Stimulated activated naive CD4-positive, alpha-beta T cell treated with Interleukin-2 at 50 U/mL for 16 hours (primary cell): Measurements from ENCODE around the gene MTUS2.
"Not testable (repeated sequence)": the region's sequence is repeated elsewhere in the genome, so short reads cannot be mapped to it uniquely, and the experiment has no call there.

Experiments used
- DNase-seq: peaks from one replicate; lab custom pipeline; 2025; lab: John Stamatoyannopoulos, UW

Gene MTUS2

DNA sequence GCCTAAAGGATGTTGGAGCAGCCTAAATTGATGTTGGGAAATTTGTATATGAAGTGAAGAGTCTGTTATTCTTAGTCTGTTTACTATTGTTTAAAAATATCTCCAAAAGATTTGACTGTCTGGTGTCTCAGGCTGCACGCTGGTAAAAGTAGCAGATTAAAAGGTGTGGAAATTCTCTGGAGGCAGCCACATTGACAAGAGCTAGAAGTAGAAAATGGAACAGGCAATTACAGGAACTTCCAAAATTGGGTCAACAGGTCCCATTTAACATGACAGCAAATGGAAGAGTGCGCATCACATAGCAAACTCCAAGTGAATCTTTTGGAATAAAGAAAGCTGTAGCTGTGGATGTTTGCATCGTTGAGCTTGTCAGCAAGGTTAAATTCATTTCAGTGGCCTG is 138.3 kb downstream of the MTUS2 start:
- no peak for DNase-seq

DNA sequence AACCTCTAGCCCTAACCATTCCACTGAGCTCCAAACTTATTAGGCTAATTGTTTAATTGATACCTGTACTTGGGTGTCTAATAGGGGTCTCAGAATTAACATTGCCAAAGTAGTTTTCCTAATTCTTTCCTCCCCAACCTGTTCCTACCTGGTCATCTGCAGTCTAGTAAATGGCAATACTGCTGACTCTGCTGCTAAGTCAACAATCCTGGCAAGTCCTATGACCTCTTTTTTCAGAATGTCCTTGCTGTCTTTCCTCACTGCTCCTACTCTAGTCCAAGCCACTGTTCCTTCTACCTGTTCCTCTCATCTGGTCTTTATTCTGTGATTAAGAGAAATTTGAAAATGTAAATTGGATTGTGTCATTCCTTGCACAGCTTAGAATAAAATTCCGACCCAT is 143.9 kb downstream of the MTUS2 start:
- no peak for DNase-seq

DNA sequence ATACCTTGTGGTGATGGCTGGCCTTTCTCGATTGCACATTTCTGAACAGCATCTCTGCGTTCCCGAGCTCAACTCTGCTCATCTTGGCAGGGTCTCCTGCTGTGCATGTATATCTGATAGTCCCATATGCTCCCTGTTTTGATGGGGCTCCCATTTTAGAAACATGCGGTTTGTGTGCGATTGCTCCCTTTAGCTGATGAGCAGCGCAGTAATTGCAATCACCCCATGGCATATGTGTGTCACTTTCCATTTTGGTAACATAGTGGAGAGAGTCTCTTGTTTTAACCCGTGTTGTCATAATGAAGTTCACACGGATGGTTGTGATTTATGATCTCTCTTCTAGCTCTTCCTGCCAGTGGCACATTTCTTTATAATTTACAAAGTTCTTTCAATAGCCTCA is 144.7 kb downstream of the MTUS2 start:
- DNase-seq, result no peak

DNA sequence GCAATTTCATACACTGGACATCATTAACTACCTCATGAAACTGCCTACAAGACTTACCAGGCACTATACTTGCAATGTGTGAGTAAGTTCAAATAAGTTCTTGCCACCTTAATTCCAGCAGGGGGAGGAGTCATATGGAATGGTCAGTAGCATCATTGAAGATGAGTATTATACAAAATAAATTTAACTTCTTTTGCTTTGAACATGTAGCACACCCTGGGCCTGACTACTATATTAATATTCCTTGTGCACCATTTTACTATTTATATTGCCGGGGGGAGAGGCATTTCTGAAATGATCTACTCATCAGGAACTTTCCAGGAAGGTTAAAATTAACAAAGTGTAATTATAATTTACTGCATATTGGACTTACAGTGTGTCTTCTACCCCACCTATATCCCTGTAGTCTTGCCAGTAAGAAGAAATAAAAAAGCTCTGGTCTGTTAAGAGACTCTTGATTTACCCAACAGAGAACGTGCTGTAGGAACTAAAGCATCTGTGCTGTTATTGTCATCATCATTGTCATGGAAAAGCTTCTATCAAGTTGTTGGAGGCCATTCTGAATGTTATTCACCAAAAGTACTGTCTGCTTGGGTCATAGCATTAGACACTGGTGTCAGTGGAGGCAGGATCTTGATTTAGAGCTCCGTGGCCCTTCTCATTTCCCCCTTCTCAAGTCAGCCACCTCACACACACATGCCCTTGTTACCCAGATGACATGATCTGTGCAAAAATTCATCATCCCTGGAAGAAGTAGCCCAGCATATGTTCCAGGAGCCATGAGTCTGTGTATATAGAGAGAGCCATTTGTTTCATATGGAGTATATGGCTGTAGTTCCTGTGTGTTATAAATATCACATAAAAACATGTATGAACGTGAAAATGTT is 147.1 kb downstream of the MTUS2 start:
- no peak for DNase-seq

DNA sequence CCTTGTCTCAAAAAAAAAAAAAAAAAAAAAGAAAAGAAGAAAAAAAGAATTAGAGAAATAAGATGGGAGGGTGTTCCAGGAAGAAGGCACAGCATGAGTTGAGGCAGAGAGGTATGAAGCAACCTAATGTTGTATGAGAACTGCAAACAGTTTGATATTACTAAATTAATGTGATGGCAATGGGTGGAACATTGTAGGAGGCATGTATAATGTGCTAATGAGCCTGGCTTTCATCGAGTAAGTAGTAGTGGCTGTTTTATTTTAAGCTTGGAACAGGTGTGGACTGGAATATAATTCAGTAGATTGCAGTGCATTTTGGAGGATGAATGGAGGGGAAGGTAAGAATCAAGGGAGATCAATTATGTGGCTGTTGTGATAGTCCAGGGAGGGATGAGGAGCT is 156.1 kb downstream of the MTUS2 start:
- no peak for DNase-seq

DNA sequence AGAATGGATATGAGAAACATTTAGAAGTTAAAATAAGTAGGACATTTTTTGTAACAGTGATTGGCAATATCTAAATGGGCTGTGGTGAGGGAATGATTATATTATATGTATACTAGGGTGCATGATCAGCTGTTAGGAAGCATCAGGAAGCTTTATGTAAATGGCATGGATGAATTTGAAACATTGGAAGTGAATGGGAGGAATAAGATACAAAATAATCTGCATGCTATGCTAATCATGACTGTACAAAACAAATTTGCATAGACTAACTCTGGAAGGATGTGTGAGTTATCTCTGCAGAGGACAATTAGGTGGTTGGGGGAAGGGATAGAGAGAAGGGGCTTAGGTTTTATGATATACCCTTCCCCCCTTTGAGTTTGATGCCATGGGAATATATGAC is 156.5 kb downstream of the MTUS2 start:
- DNase-seq, result no peak

DNA sequence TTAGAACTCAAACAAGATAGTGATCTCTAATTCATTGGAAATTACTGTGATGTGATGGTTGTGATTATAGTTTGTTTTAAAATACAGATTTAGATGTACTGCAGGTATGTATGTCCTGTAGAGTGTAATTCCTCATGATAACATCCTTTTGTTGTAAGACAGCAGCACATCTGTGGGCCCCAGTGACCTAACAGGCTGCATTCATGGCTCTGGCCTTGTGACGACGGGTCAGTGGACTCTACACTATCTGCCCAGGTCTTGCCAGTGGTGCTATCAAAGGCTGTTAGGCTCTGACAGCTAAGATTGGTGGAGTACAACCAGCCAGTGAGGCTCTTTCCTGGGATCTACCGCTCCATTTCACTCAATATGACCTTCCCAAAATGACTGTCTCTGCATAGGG is 158.4 kb downstream of the MTUS2 start:
- no peak for DNase-seq

DNA sequence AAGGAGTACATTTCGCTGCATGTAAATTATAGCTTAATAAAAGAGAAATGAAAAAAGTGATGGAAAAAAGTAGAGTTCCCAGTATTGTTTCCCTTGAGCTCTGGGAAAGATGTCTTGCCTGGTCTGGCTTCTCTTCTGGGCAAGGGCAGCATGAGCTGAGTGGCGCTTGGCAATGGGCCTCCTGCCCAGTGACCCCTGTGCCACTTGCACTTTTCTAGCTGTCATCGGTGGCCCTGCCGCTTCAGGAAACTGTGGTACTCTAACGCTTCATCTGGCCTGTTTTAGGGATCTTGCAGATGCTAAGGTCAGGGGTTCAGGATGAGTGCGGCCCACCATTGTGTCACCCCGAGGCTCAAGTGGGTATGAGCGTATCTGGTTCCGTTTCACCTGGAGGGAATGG is 161.4 kb downstream of the MTUS2 start:
- DNase-seq, result no peak

DNA sequence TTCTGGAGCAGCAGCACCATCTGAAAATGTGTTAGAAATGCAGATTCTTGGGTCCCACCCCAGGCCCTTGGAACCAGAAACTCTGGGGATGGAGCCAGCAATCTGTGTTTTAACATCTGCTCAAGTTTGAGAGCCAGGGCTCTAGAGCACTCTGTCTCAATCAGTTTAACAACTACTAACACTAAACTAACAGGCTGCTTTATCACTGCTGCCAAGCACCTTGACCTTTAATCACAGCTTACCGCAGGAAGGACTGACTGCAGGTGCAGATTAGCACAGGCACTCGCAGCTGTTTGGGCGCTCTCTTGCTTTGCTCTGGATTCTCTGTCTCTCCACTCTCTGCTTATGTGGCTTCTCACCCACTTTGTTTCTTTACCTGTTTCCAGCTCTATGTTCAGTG is 163.5 kb downstream of the MTUS2 start:
- no peak for DNase-seq

DNA sequence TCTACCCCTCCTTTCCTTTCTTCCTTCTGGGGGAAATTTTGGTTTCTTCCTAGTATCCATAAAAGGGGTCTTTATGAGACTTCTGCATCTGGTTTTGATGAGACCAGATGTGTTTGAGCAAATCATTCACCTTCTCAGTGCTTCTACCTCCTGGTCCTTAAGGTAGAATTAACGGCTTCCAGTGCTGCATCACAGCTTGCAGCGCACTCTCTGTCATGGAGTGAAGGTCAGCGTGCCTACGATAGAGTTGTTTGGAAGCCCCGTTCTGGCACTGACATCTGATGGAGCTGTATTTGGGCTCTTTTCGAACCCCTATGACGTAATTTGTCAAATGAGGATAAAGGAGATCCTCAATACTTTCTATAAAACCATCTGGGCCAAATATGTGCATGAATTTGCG is 164.2 kb downstream of the MTUS2 start:
- no peak for DNase-seq

DNA sequence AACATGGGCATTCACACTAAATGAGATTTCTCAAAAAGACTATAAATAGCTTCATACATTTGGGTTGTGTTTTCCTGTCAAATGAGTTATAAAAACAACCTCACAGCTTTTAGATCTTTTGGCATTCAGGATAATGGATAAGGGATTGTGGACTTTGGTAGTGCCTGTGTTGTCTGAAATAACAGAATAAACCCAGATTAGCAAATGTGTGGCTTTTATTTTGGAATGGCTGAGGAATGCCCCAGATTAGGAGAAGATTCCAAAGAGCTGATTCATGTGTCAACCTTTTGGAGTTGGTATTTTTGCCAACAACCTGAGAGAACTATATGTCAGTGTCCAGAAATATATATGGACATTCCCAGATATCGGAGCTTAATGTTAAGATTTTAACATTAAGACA is 164.7 kb downstream of the MTUS2 start:
- DNase-seq, result no peak

DNA sequence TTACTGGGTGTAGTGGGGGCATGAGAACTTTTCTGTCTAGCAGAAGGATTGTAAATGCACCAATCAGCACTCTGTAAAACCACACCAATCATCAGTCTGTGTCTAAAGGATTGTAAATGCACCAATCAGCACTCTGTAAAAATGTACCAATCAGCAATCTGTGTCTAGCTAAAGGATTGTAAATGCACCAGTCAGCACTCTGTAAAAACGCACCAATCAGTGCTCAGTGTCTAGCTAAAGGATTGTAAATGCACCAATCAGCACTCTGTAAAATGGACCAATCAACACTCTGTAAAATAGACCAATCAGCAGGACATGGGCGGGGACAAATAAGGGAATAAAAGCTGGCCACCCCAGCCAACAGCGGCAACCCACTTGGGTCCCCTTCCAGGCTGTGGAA is 170.2 kb downstream of the MTUS2 start:
- DNase-seq, result not testable (repeated sequence)

DNA sequence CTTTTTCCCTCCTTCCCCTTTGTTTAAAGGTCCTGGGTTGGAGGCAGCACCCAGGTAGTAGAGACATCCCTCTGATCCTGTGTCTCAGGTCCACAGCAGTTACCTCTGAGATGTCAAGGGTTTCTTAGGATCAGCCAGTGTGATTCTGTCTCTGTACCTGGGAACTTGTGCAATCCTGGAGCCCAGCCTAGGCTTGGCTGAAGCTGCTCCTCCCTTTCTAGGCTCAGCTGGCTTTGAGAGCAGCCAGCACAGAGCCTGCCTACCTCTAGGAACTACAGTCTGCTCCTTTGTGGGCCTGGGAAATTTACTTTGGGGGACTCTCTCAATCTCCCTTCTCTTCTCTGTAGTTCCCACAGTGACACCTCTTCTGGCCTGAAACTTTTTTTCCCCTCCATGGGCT is 171.6 kb downstream of the MTUS2 start:
- DNase-seq, result no peak

DNA sequence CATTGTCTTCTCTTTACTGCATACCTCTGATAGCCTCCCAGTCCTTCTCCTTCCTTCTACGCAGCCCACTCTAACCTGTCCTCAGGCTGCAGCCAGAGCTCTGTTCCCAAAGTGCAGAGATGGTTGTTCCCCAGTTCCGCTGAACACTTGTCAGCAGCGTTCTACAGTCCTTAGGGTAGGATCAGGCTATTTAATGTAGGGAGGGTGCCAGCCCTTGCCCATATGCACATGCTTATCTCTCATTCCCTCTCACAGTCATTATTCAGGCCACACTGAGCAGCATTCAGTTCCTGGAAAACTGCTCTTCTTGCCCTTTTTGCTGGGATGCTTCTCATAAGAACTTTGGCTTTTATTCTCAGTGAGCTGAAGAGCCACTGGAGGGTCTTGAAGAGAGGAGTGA is 180.7 kb downstream of the MTUS2 start:
- no peak for DNase-seq

DNA sequence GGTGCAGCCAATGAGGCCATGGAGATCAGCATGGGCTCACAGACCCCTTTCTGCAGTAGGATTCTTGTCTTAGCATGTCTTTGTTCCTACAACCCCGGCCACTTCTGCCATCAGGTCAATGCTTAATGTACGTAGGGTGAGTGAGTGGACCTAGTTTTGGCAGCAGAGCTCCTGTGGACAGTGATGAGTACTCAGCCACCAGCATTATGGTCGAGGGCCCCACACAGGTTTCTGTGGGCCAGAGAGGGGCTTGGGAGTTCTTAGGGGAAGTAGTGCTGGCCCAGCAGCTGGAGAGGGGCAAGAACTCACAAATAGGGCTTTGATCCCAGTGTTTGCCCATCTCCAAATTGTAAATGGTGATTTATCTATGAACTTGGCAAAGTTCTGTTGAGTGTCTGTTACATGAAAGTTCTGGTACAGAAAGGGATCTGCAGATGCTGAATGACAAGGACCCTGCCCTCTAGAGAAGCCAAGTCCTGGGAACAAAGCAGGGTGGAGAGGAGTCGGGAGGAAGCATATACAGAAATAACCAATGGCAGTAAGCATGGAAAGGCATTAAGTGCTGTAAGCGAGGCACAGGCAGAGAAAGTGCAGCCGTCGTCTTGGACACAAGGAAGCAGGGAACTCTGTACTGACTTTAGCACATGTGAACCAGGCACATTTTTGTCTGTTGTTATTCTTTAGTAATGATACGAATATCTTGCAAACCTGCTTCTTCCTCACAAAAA is 185.1 kb downstream of the MTUS2 start:
- no peak for DNase-seq

DNA sequence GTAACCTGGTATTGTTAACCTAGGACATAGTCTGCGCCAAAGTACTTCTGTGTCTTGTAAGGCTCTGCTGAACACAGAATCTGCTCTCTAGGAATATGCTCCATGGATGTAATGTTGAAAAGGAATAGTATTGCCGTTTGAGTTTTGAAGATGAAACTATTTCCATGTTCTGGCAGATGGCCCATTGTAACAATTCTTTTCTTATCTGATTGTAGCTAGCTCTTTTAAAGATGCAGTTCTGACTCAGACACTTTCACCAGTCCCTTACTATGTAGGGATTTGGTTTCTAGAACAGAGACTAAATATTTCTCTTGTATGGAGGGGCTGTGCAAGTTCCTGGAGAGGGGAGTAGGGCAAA is 185.6 kb downstream of the MTUS2 start:
- DNase-seq, result no peak

DNA sequence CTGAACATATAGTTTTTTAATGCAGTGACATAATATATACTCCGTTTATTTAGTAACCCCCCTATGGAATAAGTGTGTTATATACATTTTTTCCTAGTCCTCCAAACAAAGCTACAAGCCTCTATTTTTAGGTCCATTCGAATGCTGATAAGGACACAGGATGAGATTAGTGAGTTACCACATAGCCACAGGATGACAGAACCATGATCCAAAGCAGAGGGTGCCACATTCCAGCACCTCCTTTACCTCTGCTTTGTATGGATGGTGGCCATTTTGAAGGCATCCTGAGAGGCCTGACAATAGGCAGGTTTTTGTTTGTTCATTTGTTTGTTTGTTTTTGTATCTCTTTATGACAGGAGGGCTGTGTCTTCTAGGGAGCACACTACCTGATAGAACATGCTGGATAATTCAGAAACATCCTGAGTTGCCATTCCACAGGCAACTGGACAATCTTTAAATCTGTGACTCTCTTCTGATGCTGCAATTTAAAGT is 186.3 kb downstream of the MTUS2 start:
- DNase-seq, result no peak

DNA sequence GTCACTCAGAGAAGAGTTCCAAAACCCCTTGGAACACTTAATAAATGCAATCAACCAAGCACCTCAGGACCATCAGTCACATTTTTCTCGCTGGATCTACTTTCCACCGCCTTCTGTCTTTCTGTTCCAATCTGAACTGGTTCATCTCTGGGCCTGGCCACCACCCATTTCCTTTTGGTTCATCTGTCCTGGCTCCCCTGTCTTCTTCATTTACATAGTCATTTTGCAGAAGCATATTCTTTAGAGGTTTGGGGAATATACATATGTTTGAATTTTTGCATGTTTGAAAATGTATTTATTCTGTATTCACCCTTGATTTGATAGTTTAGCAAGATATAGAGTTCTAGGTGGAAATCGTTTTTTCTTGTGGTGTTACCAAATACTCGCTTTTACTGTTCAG is 188.2 kb downstream of the MTUS2 start:
- no peak for DNase-seq

DNA sequence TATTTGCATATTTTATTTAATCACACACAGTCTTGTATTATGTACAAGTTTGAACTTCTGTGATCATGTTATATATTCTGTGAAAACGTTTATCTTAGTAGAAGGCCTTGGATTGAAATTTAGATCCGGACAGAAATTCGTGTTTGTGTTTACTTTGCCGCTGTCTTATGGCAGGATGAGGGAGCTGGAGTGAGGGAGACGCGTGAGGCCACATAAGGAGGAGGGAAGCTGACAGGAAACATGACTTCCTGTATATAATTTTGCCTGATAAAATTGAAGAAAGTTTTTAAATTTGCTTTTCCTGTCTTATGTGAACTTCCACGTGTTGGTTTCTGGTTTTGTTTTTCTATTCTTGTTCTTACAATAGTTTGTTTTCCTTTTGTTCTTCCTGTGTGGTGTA is 200.2 kb downstream of the MTUS2 start:
- no peak for DNase-seq

DNA sequence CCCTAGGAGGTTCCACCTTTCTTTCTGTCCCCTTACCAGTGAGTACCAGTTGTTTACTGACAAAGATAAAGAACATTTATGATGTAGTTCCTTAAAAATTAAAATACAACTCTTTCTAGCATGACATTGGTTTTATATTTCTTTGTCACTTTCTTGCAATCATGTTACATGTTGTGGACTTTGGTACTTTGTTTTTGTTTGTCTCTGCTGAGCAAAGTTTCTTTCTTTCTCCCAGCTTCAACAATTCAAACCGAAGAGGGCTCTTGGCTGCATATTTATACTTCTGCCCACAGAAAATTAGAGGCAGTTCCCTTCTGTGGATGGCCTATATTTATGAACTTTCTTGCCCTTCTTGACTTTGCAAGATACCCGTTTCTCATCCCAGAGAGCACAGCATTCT is 201.2 kb downstream of the MTUS2 start:
- no peak for DNase-seq

DNA sequence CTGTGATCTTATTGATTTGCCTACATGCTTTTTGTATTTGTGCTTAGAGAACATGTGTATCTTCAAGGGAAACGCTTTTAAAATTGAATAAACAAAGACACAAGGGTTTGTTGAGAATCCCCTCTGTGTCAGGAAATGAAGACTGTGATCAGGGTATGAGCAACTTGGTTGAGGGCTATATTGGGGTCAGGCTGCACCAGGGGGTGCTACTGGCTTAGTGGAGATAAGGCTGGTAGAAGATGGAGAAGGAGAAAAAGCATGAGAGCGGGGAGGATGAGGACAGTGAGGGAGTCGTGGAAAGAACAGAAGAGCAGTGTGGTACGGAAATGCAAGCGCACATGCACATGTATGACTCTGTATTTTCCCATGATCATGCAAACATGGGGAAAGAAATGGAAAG is 201.6 kb downstream of the MTUS2 start:
- no peak for DNase-seq

DNA sequence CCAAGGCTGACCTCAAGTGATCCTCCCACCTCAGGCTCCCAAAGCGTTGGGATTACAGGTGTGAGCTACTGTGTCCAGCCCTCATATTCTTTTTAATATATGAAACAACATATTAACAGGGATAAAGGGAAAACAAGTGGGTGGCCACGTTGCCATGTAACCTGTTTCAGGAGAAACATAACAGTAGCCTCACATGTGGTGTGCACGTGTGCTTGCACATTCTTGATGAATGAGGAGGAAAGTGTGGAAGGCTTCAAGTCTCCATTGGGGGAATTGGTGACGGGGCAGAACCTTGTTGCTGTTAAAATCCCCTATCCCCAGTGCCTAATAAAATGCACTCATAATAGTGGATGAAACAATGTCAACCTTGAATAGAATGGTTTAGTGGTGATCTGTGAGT is 202.3 kb downstream of the MTUS2 start:
- no peak for DNase-seq

DNA sequence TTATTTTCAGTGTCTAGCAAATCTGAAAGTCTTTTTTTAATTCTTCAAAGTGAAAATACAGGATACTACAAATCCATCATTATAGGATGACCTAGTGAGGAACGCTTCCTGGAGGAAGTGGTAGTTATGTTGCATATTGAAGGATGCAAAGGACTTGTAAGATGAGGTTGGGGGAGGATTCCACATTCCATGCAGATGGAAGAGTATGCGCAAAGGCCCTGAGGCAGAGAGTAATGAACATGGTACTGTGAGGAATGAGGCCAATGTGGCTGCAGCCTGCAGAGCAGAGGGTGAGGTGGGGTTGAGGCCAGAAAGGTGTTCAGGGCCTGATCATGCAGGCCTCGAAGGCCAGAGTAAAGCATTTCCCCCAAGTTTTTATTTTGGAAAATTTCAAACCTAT is 202.8 kb downstream of the MTUS2 start:
- DNase-seq, result no peak

DNA sequence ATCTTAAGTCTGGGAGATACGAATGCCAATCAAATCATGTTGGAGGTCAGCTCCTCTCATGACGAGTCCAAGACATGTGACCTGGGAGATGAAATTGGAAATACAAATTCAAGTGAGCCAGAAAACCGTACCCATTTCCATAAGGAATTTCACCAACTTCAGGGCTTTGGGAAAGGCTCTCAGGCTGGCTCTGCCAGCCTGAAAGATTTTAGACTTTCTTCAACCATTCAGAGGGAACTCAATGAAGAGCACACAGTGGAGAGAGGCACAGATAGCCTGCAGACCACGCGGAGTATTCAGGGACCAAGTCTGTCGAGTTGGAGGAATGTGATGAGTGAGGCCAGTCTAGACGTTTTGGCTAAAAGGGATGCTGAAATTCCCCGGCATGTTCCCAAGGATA is 204.6 kb downstream of the MTUS2 start:
- no peak for DNase-seq
